ENCODE data around the gene ATP6V1E1. TPM values are rescaled to one million over a fixed set of nuclear protein-coding genes. Genes with fewer than 3 reads are reported as not detected.

ATP6V1E1 gene
- total and polyA plus RNA-seq, 2 of the 13 experiments (the other 11 are each of a cell fraction or from before 2014, with no cell fraction given) = 69.3 to 90.9 TPM

DNA sequence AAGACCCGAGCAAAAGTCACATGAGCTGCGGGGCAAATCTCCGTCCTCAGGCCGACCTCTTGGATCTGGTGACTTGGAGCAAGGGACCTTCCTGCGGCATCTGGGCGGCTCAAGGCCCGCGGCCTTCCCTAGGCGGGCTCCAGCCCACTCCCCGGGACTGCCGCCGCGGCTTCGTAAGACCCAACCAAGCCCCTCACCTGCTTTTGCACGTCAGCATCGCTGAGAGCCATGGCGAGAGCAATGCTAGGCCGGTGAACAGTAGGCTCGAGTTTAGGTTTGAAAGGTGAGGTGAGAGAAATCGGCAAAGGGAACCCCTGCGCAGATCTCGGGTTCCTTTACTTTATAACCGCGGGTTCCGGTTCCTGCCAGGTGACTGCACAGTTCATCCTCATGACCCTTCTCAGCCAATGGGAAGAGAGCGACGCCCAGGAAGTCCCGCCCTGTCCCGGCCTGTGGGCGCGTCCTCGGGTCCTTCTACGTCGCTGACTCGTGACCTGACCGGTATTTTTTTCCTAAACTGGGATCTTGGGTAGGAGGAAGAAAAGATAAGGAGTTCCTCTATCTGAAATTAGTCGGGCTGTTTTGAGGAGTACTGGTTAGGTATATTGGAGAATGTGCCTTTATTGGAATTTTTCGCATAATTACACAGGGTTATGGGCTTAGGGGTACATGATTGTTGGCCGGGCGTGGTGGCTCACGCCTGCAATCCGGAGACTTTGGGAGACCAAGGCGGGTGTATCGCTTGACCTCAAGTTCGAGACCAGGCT, at the start of gene ATP6V1E1 (continued):
- TF ChIP-seq MXI1 (IDR thresholded peaks at IDR 0.05; ENCODE audit: borderline replicate concordance, low read depth, low read length) (peak; percentile 20; the same call in 1 of the 3 replicates), ZNF780A (CRISPR knock-in tag; IDR thresholded peaks at IDR 0.05) (0 out of 2 replicates have a peak, but pooled peaks have one; percentile 37), ZNF605 (CRISPR knock-in tag; IDR thresholded peaks at IDR 0.05) (peak; percentile 16; the same call in 1 of the 2 replicates), ZNF30 (CRISPR knock-in tag; IDR thresholded peaks at IDR 0.05) (no peak), SALL1 (CRISPR knock-in tag; IDR thresholded peaks at IDR 0.05) (peak; percentile 40), SATB2 (CRISPR knock-in tag; IDR thresholded peaks at IDR 0.05) (peak; percentile 57; the same call in 1 of the 2 replicates), CENPX (CRISPR knock-in tag; IDR thresholded peaks at IDR 0.05) (no peak), REPIN1 (CRISPR knock-in tag; IDR thresholded peaks at IDR 0.05; ENCODE audit: borderline replicate concordance, low read depth) (no peak; the same call in 1 of the 2 replicates), POLR2AphosphoS5 (IDR thresholded peaks at IDR 0.05; ENCODE audit: low read depth, low read length) (peak; percentile 73), KLF6 (CRISPR knock-in tag; IDR thresholded peaks at IDR 0.05) (0 out of 2 replicates have a peak, but pooled peaks have one; percentile 22), ZNF3 (CRISPR knock-in tag; IDR thresholded peaks at IDR 0.05) (no peak), BRD4 (CRISPR knock-in tag; IDR thresholded peaks at IDR 0.05) (0 out of 2 replicates have a peak, but pooled peaks have one; percentile 27), ZNF282 (IDR thresholded peaks at IDR 0.05; ENCODE audit: partially characterized antibody) (no peak), HCFC1 (IDR thresholded peaks at IDR 0.05; ENCODE audit: low read depth, low read length) (peak; percentile 21; the same call in 1 of the 2 replicates)
- TF ChIP-seq, protein P1, sequence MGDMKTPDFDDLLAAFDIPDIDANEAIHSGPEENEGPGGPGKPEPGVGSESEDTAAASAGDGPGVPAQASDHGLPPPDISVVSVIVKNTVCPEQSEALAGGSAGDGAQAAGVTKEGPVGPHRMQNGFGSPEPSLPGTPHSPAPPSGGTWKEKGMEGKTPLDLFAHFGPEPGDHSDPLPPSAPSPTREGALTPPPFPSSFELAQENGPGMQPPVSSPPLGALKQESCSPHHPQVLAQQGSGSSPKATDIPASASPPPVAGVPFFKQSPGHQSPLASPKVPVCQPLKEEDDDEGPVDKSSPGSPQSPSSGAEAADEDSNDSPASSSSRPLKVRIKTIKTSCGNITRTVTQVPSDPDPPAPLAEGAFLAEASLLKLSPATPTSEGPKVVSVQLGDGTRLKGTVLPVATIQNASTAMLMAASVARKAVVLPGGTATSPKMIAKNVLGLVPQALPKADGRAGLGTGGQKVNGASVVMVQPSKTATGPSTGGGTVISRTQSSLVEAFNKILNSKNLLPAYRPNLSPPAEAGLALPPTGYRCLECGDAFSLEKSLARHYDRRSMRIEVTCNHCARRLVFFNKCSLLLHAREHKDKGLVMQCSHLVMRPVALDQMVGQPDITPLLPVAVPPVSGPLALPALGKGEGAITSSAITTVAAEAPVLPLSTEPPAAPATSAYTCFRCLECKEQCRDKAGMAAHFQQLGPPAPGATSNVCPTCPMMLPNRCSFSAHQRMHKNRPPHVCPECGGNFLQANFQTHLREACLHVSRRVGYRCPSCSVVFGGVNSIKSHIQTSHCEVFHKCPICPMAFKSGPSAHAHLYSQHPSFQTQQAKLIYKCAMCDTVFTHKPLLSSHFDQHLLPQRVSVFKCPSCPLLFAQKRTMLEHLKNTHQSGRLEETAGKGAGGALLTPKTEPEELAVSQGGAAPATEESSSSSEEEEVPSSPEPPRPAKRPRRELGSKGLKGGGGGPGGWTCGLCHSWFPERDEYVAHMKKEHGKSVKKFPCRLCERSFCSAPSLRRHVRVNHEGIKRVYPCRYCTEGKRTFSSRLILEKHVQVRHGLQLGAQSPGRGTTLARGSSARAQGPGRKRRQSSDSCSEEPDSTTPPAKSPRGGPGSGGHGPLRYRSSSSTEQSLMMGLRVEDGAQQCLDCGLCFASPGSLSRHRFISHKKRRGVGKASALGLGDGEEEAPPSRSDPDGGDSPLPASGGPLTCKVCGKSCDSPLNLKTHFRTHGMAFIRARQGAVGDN (CRISPR knock-in tag; IDR thresholded peaks at IDR 0.05) = peak; percentile 66
- TF ChIP-seq, protein P2, sequence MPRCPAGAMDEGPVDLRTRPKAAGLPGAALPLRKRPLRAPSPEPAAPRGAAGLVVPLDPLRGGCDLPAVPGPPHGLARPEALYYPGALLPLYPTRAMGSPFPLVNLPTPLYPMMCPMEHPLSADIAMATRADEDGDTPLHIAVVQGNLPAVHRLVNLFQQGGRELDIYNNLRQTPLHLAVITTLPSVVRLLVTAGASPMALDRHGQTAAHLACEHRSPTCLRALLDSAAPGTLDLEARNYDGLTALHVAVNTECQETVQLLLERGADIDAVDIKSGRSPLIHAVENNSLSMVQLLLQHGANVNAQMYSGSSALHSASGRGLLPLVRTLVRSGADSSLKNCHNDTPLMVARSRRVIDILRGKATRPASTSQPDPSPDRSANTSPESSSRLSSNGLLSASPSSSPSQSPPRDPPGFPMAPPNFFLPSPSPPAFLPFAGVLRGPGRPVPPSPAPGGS (CRISPR knock-in tag; IDR thresholded peaks at IDR 0.05) = peak; percentile 60; the same call in 1 of the 2 replicates
- TF ChIP-seq, protein P3, sequence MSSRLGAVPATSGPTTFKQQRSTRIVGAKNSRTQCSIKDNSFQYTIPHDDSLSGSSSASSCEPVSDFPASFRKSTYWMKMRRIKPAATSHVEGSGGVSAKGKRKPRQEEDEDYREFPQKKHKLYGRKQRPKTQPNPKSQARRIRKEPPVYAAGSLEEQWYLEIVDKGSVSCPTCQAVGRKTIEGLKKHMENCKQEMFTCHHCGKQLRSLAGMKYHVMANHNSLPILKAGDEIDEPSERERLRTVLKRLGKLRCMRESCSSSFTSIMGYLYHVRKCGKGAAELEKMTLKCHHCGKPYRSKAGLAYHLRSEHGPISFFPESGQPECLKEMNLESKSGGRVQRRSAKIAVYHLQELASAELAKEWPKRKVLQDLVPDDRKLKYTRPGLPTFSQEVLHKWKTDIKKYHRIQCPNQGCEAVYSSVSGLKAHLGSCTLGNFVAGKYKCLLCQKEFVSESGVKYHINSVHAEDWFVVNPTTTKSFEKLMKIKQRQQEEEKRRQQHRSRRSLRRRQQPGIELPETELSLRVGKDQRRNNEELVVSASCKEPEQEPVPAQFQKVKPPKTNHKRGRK (CRISPR knock-in tag; IDR thresholded peaks at IDR 0.05) = no peak
- TF ChIP-seq, protein P4, sequence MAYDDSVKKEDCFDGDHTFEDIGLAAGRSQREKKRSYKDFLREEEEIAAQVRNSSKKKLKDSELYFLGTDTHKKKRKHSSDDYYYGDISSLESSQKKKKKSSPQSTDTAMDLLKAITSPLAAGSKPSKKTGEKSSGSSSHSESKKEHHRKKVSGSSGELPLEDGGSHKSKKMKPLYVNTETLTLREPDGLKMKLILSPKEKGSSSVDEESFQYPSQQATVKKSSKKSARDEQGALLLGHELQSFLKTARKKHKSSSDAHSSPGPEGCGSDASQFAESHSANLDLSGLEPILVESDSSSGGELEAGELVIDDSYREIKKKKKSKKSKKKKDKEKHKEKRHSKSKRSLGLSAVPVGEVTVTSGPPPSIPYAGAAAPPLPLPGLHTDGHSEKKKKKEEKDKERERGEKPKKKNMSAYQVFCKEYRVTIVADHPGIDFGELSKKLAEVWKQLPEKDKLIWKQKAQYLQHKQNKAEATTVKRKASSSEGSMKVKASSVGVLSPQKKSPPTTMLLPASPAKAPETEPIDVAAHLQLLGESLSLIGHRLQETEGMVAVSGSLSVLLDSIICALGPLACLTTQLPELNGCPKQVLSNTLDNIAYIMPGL (CRISPR knock-in tag; IDR thresholded peaks at IDR 0.05; ENCODE audit: borderline replicate concordance in 1 of 2, low read depth in 1 of 2) = peak in 1 of 2 experiments; percentile 64; a peak in 2 of 4 replicates

Measured in HepG2 (cell line).